Right lobe of liver (tissue), 6 donors: ENCODE data around the gene ARHGAP4. TPM values are rescaled to one million over a fixed set of nuclear protein-coding genes. Genes with fewer than 3 reads are reported as not detected.

Source experiments
- ATAC-seq, 4 donors: fragments of 200-7000 bp; cut with Tn5 transposase; one replicate each; pipeline ENCODE4 v1.9.1; 2020; ENCODE audit warnings: mild to moderate bottlenecking in 4 of 4, moderate library complexity in 4 of 4
- DNase-seq, 3 donors: peaks; one replicate each; pipeline ENCODE4 v3.0.0-alpha.2; 2020
- H3K27ac ChIP-seq, 3 donors: fragments of 200-600 bp; one replicate each; pipeline ENCODE4 v1.8.0; 2022
- H3K27me3 ChIP-seq, 2 donors: fragments of 200-600 bp; one replicate each; pipeline ENCODE4 v1.8.0; 2022
- H3K36me3 ChIP-seq, 4 donors: fragments of 200-600 bp; sonication (generic) in 1 of 4; one replicate each; pipeline versions ENCODE4 v1.5.1 to v1.8.0; 2017 to 2022; ENCODE audit warnings: control low read depth in 1 of 4
- H3K4me1 ChIP-seq, 4 donors: fragments of 200-600 bp; sonication (generic) in 1 of 4; one replicate each; pipeline versions ENCODE4 v1.5.1 to v1.8.0; 2017 to 2022; ENCODE audit warnings: control low read depth in 1 of 4
- H3K4me3 ChIP-seq, 3 donors: fragments of 200-600 bp; one replicate each; pipeline ENCODE4 v1.8.0; 2022
- H3K9me3 ChIP-seq, 4 donors: fragments of 200-600 bp; sonication (generic) in 1 of 4; one replicate each; pipeline versions ENCODE4 v1.5.1 to v1.8.0; 2017 to 2022; ENCODE audit warnings: control low read depth in 1 of 4
- CTCF ChIP-seq, 4 donors: fragments of 200-600 bp in 3 of 4; fragments of 450-650 bp in 1 of 4; IDR thresholded peaks; one replicate each; pipeline versions ENCODE4 v1.5.1 to v1.8.0; 2016 to 2022; ENCODE audit warnings: antibody characterized with exemption in 4 of 4, mild to moderate bottlenecking in 2 of 4
- POLR2A ChIP-seq: fragments of 450-650 bp; IDR thresholded peaks from one replicate; pipeline ENCODE4 v1.6.1; 2017; ENCODE audit warnings: antibody characterized with exemption, mild to moderate bottlenecking
- WGBS: methylation state at CpG from one replicate; pipeline ENCODE4 v1.1.6; 2018; ENCODE audit warnings: low coverage, low lambda C conversion rate; ENCODE audit not compliant: insufficient coverage; ENCODE audit errors: missing lambda C conversion rate; 5-methylcytosine and 5-hydroxymethylcytosine counted together
- intact Hi-C, 2 donors: fragments of 100-400 bp; cut with DNase I; formaldehyde crosslinking; loops; one replicate each; pipeline versions ENCODE4 v1.11.2 to v1.14.1; 2022
- total RNA-seq, 6 experiments: library from RNA; depleted of rRNA in 2 of 6; stranded (reverse); fragments of >200 nt in 2 of 6; fragmentation: NEBNext Ultra II Directional in 3 of 6; extraction: Animal tissue kit (Norgen Biotek cat#: 25700) in 3 of 6; gene quantifications; one replicate each; pipeline versions ENCODE4 v1.1.0 to v1.2.4, GENCODE V29; 2016 to 2023
- donor health status: DM: no; HTN: yes; CAD: no.
- donor health status: DM: no; HTN: no; CAD: no.
- donor health status: DM: no; HTN: no; CAD: no.
- donor health status: DM: no; HTN: yes; CAD: no.
- donor health status: DM: no; HTN: yes; CAD: no.

ARHGAP4 gene
- total RNA-seq, 6 experiments from 2014 or later: 5.5 to 11.9 (median 8.7) TPM

GRCh38 chrX:153861151-153861550, 64.9 kb downstream of the ARHGAP4 start:
- WGBS: 69% methylated on average over 7 of the region's 10 CpGs
- no peak for ATAC-seq
- TF ChIP-seq CTCF (IDR thresholded peaks at IDR 0.05) (no peak), POLR2A (no peak)

More at GRCh38 chrX:153861151-153861550, 64.9 kb downstream of the ARHGAP4 start:
- Histone ChIP-seq H3K4me1 (no peaks in the 10 kb centered on the region), H3K27ac (no peak overlapping the region), H3K9me3 (no peaks in the 10 kb centered on the region), H3K36me3 (no peaks in the 10 kb centered on the region), H3K27me3 (no peaks in the 10 kb centered on the region), H3K4me3 (no peak overlapping the region)
- intact Hi-C loops: no loop called here
- DNase-seq: no peak

Other genes with a start within 250 kb of the ARHGAP4 start
- gene SLC6A8, start 238.3 kb downstream of the ARHGAP4 start, total RNA-seq: 1 to 10 TPM; 1.6 to 9.2 (median 2.9) TPM
- 100 to 1,000 TPM; 100 to 126 (median 107) TPM for gene BCAP31, start 201.9 kb downstream of the ARHGAP4 start, total RNA-seq
- gene ABCD1, start 201.4 kb downstream of the ARHGAP4 start, total RNA-seq: 10 to 100 TPM in 4 of 6 experiments, 1 to 10 TPM in 2; 8.0 to 20.8 (median 10.9) TPM
- gene PLXNB3, start 162.0 kb downstream of the ARHGAP4 start, total RNA-seq: 1 to 10 TPM in 3 of 6 experiments, under 1 TPM in 3; 0.55 to 1.7 (median 0.94) TPM
- gene SRPK3, start 145.2 kb downstream of the ARHGAP4 start, total RNA-seq: not detected
- 10 to 100 TPM; 19.4 to 70.1 (median 27.4) TPM for gene IDH3G, start 131.9 kb downstream of the ARHGAP4 start, total RNA-seq
- 100 to 1,000 TPM; 150 to 221 (median 205) TPM for gene SSR4, start 131.6 kb downstream of the ARHGAP4 start, total RNA-seq
- gene PDZD4, start 95.7 kb downstream of the ARHGAP4 start, total RNA-seq: 1 to 10 TPM in 5 of 6 experiments, under 1 TPM in 1; 0.61 to 2.3 (median 1.5) TPM
- gene L1CAM, start 40.1 kb downstream of the ARHGAP4 start, total RNA-seq: under 1 TPM in 4 of 6 experiments, not detected in 2; 0.33 to 0.64 (median 0.47) TPM
- gene AVPR2, start 21.6 kb downstream of the ARHGAP4 start, total RNA-seq: under 1 TPM in 1 of 6 experiments, not detected in 5; 0.31 TPM
- gene NAA10, start 8.8 kb upstream of the ARHGAP4 start, total RNA-seq: 10 to 100 TPM; 36.1 to 56.2 (median 39.7) TPM
- 1 to 10 TPM; 2.2 to 9.1 (median 5.2) TPM for gene RENBP, start 18.4 kb upstream of the ARHGAP4 start, total RNA-seq
- 10 to 100 TPM; 15.2 to 32.5 (median 19.7) TPM for gene HCFC1, start 45.6 kb upstream of the ARHGAP4 start, total RNA-seq
- 10 to 100 TPM in 1 of 6 experiments, 1 to 10 TPM in 5; 3.8 to 10.3 (median 5.9) TPM for gene TMEM187, start 46.5 kb upstream of the ARHGAP4 start, total RNA-seq
- gene IRAK1, start 93.6 kb upstream of the ARHGAP4 start, total RNA-seq: 10 to 100 TPM; 27.4 to 77.7 (median 41.4) TPM
- 10 to 100 TPM; 14.1 to 18.4 (median 16.0) TPM for gene MECP2, start 171.5 kb upstream of the ARHGAP4 start, total RNA-seq
- not detected for gene OPN1LW, start 218.0 kb upstream of the ARHGAP4 start, total RNA-seq